Esophagus squamous epithelium (tissue), 5 donors: ENCODE data around the gene ATRNL1. TPM values are rescaled to one million over a fixed set of nuclear protein-coding genes. Genes with fewer than 3 reads are reported as not detected.
"Not testable (repeated sequence)": the region's sequence is repeated elsewhere in the genome, so short reads cannot be mapped to it uniquely, and the experiment has no call there.

ENCODE experiments used
- DNase-seq: peaks from one replicate; lab custom pipeline; 2025; lab: John Stamatoyannopoulos, UW
- H3K27ac ChIP-seq, 4 donors: fragments of 200-600 bp; sonication (generic); one replicate each; pipeline ENCODE4 v1.5.1; 2016 to 2019; ENCODE audit warnings: mild to moderate bottlenecking in 1 of 4
- H3K27me3 ChIP-seq, 4 donors: fragments of 200-600 bp; sonication (generic); 1 replicate in 3 of 4; 2 replicates in 1 of 4; pipeline versions ENCODE4 v1.5.1 to v1.6.0; 2017 to 2021; ENCODE audit warnings: antibody characterized with exemption in 1 of 4
- H3K36me3 ChIP-seq, 3 donors: fragments of 200-600 bp; sonication (generic); one replicate each; pipeline ENCODE4 v1.5.1; 2016 to 2019
- H3K4me1 ChIP-seq, 3 donors: fragments of 200-600 bp; sonication (generic); one replicate each; pipeline ENCODE4 v1.5.1; 2017 to 2019
- H3K4me3 ChIP-seq, 4 donors: fragments of 200-600 bp; sonication (generic); 1 replicate in 3 of 4; 2 replicates in 1 of 4; pipeline ENCODE4 v1.5.1; 2016 to 2019; ENCODE audit warnings: mild to moderate bottlenecking in 2 of 4, moderate library complexity in 1 of 4
- H3K9me3 ChIP-seq, 3 donors: fragments of 200-600 bp; sonication (generic); one replicate each; pipeline ENCODE4 v1.5.1; 2016 to 2019
- POLR2A ChIP-seq, 4 donors: fragments of 450-650 bp; IDR thresholded peaks; one replicate each; pipeline ENCODE4 v1.6.1; 2017; ENCODE audit warnings: antibody characterized with exemption in 4 of 4, mild to moderate bottlenecking in 4 of 4, moderate library complexity in 3 of 4
- WGBS, 2 donors: methylation state at CpG; one replicate each; pipeline ENCODE4 v1.1.5; 2018; 5-methylcytosine and 5-hydroxymethylcytosine counted together
- intact Hi-C: fragments of 100-400 bp; cut with DNase I; formaldehyde crosslinking; loops from one replicate; pipeline ENCODE4 v1.15.0; 2022
- total RNA-seq, 4 donors: library from RNA; depleted of rRNA; stranded (reverse); fragments of >200 nt; gene quantifications; one replicate each; pipeline ENCODE4 v1.1.0, GENCODE V29; 2016
- TF ChIP-seq, protein P1 (sequence below), 6 experiments: fragments of 450-650 bp in 4 of 6; fragments of 200-600 bp in 2 of 6; sonication (generic) in 2 of 6; IDR thresholded peaks; one replicate each; pipeline ENCODE4 v1.5.1; 2016 to 2019; ENCODE audit warnings: antibody characterized with exemption in 6 of 6, mild to moderate bottlenecking in 4 of 6, moderate library complexity in 4 of 6
- donor health status: DM: yes; HTN: yes; CAD: no.

The ATRNL1 gene
- total RNA-seq, 4 donors from 2014 or later: 0.64 to 15.1 (median 2.6) TPM

DNA sequence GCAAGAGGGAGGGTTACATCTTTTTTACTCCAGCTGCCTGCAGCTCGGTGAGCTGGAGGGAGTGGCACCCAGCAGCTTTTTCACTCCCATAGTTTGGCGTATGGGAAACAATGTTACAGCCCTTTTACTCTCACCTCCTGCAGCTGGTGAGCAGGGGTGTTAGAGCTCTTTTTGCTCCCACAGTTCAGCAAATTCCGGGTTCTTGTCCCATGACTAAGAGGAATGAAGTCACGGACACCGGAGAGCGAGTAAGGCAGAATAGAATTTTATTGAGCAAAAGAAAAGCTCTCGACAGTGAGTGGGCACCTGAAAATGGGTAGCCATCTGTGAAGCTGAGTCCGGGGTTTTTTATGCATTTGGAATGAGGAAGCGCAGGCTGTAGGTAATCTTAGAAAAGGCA, 733.2 kb downstream of the ATRNL1 start:
- WGBS, 2 donors: 79 to 87% methylated on average over 7 to 8 of the region's 9 CpGs
- Histone ChIP-seq H3K27ac (peak overlapping the region in 1 of 4 donors; percentile 44), H3K27me3 (no peaks in the 10 kb centered on the region), H3K4me3 (no peak overlapping the region), H3K9me3 (no peaks in the 10 kb centered on the region), H3K4me1 (peaks cover 0 to 5% (median 0%) of the 10 kb centered on the region in 3 donors), H3K36me3 (no peaks in the 10 kb centered on the region)
- DNase-seq: no peak
- TF ChIP-seq, protein P1, sequence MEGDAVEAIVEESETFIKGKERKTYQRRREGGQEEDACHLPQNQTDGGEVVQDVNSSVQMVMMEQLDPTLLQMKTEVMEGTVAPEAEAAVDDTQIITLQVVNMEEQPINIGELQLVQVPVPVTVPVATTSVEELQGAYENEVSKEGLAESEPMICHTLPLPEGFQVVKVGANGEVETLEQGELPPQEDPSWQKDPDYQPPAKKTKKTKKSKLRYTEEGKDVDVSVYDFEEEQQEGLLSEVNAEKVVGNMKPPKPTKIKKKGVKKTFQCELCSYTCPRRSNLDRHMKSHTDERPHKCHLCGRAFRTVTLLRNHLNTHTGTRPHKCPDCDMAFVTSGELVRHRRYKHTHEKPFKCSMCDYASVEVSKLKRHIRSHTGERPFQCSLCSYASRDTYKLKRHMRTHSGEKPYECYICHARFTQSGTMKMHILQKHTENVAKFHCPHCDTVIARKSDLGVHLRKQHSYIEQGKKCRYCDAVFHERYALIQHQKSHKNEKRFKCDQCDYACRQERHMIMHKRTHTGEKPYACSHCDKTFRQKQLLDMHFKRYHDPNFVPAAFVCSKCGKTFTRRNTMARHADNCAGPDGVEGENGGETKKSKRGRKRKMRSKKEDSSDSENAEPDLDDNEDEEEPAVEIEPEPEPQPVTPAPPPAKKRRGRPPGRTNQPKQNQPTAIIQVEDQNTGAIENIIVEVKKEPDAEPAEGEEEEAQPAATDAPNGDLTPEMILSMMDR (IDR thresholded peaks at IDR 0.05): no peak
- TF ChIP-seq POLR2A (IDR thresholded peaks at IDR 0.05): no peak
- intact Hi-C loops: no loop called here

DNA sequence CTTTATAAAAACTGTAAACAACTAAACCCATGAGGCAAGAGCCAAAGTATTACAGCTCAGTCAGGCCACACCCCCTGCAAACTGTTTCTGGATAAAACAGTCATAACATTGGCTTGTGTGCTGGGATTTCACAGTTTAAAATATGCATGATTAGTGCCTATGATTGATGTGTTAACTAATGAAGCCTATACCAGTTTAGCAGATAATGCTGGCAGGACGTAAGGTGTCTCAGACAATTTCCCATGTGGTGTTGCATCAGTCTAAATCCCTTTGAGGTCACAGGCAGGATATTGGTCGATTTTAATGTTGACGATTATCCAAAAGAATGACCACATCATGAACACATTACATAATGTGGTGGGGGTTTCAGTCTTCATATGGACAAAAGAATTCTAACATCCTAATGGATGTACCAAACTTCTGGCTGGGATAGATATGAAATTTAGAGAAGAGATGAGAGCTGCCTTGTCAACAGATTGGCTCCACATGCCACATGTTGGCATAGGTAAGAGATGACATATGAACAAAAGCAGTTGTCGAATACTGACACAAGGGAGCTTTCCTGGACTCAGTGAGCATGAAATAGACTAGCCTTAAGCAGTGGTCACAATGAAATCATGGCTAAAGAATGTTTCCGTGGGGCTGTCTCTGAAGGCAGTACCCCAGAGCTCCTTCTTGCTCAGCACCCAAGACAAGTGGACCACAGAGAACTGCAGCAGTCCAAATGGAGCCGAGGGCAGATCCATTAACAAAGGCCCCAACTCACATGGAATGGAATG, 734.3 kb downstream of the ATRNL1 start:
- H3K36me3 ChIP-seq: no peaks in the 10 kb centered on the region
- peak overlapping the region in 2 of 4 donors; percentile 69 to 70 for H3K27ac ChIP-seq
- H3K27me3 ChIP-seq: no peaks in the 10 kb centered on the region
- intact Hi-C loops: no loop called here
- H3K4me3 ChIP-seq: no peak overlapping the region
- 63 to 65% methylated on average over 5 to 6 of the region's 6 CpGs for WGBS, 2 donors
- H3K9me3 ChIP-seq: no peaks in the 10 kb centered on the region
- TF ChIP-seq POLR2A (IDR thresholded peaks at IDR 0.05): no peak
- TF ChIP-seq, protein P1 (IDR thresholded peaks at IDR 0.05): no peak
- DNase-seq: no peak
- H3K4me1 ChIP-seq: peaks cover 0 to 5% (median 0%) of the 10 kb centered on the region in 3 donors

DNA sequence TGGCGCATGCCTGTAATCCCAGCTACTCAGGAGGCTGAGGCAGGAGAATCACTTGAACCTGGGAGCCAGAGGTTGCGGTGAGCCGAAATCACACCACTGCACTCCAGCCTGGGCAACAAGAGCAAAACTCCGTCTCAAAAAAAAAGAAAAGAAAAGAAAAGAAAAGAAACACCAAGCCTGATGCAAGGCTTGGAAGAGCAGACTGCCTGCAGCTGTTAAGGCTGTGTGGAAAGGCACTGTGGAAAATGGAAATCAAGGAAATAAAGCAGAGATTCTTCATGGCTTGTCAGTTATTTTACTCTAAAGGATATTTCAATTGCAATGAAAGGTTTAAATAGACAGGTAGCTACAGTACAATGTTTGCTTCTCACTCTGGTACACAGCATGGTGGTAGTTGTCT, 735.0 kb downstream of the ATRNL1 start:
- intact Hi-C loops, H3K4me3 ChIP-seq, H3K36me3 ChIP-seq, H3K4me1 ChIP-seq, H3K9me3 ChIP-seq, DNase-seq, H3K27me3 ChIP-seq: not testable (repeated sequence)
- 74 to 88% methylated on average over 4 of the region's 4 CpGs for WGBS, 2 donors
- peak overlapping the region in 1 of 4 donors; percentile 70 for H3K27ac ChIP-seq

DNA sequence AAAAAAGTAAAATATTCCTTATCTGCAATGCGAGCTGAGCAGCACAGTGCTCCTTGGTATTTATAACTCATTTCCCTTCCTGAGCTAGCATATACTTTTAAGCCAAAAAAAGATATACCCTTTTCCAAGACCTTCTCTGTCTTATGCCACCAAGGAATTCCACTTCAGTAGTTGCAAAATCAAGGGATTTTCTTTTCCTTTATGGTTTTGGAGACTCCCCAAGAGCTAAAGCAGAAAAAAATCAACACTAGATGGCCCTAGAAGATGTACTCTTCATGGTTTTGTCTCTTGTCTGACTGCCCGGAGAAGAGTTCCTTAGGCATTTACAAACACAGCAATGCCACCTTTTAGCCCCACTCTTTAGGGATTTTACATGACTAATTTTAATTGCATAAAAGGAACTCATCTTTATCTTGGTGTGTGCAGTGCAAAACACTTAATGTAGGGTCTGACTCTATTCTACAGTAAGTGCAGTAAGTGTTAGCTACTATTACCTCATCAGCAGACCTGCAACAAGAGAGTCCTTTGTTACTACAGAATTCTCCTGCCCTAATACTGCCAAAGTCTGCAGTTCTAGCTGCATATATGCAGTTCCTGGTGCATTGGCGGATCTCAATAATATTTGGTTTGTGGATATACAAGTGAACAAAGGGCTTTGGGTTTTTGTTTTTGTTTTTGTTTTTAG, 736.5 kb downstream of the ATRNL1 start:
- intact Hi-C loops: no loop called here
- Histone ChIP-seq H3K27ac (no peak overlapping the region), H3K9me3 (no peaks in the 10 kb centered on the region), H3K36me3 (no peaks in the 10 kb centered on the region), H3K4me1 (peaks cover 0 to 5% (median 0%) of the 10 kb centered on the region in 3 donors), H3K27me3 (no peaks in the 10 kb centered on the region), H3K4me3 (no peak overlapping the region)
- 42 to 55% methylated on average over 3 of the region's 3 CpGs for WGBS, 2 donors
- DNase-seq: no peak
- TF ChIP-seq, protein P1 (IDR thresholded peaks at IDR 0.05): no peak
- no peak for TF ChIP-seq POLR2A (IDR thresholded peaks at IDR 0.05)

GRCh38 chr10:115830265-115830970, 737.3 kb downstream of the ATRNL1 start:
- no peak overlapping the region for H3K4me3 ChIP-seq
- 56 to 62% methylated on average over 3 of the region's 3 CpGs for WGBS, 2 donors
- no peak overlapping the region for H3K27ac ChIP-seq
- no peaks in the 10 kb centered on the region for H3K27me3 ChIP-seq
- TF ChIP-seq, protein P1 (IDR thresholded peaks at IDR 0.05): no peak
- no peak for TF ChIP-seq POLR2A (IDR thresholded peaks at IDR 0.05)
- intact Hi-C loops: no loop called here
- no peak for DNase-seq
- no peaks in the 10 kb centered on the region for H3K9me3 ChIP-seq
- no peaks in the 10 kb centered on the region for H3K36me3 ChIP-seq
- peaks cover 0 to 5% (median 0%) of the 10 kb centered on the region in 3 donors for H3K4me1 ChIP-seq
